ENCODE measurements around the gene FAM72D.
"Not testable (repeated sequence)": the region's sequence is repeated elsewhere in the genome, so short reads cannot be mapped to it uniquely, and the experiment has no call there.

Gene FAM72D

DNA sequence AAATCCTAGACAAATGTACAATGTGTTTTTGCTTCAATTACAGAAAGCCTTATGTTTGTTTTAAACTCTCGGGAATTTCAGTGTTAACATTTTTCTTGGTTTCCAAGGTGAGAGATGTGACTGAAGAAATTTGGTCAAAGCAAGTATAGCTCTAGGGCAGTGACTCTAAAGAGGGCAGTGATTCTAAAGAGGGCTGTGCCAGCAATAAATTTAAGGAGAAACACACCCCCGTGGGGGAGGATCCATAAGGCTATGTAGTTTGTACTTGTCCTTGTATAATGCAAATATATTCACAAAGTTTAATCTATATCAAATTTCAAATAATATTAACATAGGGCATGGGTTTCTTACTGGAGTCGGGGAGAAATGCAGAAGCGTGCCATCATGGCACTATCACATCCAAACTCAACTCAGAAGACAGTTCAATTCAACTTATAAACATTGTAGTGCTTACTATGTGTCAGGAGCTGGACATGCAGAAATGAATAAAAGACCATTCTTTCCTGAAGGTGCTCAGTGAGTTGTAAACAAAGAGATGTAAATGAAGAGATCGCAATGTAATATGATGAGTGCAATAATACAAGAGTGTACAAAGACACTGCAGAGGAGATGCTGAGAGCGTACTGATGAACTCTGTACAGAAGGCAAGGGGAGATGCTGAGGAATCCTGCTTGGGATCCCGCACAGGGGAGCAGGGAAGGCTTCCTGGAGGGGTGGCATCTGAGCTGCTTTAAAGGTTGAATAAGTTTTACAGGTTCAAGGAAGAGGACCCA, 13.1 kb upstream of the FAM72D start:
- DNase-seq: peak; percentile 0

DNA sequence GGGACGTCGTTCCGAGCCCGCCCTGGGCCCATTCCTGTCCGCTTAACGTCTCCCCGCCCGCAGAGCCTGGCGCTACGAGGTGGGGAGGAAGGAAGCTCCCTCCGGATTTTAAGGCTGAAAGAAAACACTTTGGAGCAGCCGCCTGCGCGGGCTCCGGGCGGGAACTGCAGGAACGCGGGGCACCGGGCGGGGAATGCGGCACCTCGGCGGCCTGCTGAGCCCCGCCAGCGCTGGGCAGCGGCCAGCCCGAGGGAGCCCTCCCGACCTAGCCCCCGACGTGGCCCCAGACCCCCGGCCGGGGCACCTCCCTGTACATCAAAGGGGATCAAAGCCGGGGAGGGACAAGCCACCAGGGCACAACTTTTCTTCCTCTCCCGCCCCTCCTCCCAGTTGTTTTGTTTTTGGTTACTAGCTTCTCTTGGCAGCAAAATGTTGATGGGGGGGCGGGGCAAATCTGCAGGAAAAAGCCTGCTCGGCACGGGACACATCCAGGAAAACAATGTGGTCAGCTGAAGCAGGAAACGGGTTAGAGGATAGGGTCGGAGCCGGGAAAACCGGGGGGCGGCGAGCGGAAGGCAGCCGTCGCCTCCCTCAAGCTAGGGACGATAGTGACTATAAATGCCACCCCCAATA, 2.1 kb upstream of the FAM72D start:
- DNase-seq: peak; percentile 66

DNA sequence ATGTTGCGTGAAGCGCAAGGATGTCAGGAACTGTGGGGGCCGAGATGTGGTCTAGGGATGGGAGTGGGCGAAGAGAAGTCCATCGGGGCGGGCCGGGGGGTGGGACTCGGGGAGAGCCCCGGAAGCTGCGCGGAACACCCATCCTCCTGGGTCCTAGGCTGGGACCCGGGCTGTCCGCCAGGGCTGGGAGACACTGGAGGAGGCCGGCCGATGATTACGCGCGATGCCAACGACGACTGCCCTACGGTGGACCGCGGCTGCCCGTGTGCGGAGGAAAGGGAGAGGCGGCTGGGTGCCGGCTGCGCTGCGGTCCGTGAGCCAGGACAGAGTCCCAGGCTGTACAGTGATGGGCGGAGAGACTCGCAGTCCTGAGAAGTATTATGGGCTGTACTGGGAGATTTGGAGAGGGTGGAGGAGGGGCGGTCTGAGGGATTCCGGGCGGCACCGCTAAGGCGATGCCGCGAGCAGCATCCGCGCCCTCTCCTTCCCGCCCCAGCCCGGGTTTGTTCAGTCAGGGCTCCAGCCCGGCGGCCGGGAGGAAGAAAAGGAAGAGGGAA, 1.0 kb upstream of the FAM72D start:
- DNase-seq: not testable (repeated sequence)

DNA sequence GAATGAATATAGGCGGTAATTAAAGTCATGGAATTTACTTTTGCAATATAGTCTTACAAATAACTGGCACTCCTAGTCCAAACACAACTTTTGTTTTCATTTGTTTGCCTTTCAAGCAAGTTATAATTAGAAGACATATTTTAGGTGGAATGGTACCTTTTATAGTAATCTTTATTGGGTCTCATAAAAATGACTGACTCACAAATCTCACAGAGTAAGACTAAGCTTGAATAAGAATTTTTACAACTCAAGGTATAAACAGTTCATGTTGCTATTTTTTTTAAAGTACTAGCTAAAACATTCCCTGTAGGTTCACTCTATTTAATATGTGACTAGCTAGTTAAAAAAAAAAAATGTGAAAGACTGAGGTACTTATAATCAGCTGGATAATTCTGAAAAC, 6.0 kb downstream of the FAM72D start:
- not testable (repeated sequence) for DNase-seq

DNA sequence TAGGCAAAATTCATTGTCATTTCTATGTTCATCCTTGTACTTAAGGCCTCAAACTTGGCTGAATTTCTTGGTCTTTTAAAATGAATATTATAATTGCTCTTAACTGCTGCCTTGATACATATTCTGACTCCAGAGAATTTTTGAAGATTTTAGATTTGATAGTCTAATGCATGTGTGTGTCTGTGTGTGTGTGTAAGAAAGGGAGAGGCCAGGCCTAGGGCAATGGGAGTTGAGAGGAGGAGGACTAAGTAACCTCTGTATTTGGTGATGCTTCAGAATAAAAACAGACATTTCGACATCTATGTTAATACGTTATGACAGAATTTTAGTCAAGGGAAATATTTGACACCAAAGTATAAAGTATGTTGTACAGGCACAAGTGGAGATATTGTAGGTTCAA, 7.5 kb downstream of the FAM72D start:
- not testable (repeated sequence) for DNase-seq

DNA sequence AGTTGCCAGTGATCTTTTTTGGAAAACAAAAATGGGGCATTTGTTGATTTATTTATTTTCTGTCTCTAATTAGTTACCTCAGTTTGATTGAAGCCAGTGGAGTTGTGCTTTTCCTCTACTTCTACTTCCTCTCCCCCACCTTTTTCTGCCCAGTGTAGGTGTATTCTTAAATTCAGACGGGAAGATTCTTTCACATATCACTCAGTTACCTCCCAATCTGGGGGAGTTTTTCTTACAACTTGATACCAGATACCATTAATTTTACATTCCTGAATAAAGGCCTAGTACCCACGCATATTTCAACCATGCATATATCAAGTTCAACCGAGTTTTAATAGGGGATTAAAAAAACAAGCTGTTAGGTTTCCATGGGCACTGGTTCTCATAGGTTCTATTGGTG, 15.9 kb downstream of the FAM72D start:
- DNase-seq: not testable (repeated sequence)

DNA sequence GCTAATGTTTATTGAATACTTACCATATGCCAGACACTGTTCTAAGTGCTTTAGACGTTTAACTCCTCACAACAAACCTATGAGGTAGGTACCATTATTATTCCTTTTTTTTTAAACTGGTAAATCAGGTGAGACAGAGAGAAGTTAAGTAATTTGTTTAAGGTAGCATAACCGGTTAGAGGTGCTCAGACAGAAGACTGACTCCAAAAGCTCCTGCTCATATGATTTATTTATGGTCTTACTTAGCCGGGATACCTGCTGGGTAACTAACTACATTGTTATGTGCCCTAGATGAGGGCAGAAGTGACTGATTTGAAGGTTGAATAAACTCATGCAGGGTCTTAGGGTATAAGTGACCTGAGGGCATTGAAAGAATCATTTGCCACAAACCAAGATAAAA, 16.9 kb downstream of the FAM72D start:
- DNase-seq: not testable (repeated sequence)

DNA sequence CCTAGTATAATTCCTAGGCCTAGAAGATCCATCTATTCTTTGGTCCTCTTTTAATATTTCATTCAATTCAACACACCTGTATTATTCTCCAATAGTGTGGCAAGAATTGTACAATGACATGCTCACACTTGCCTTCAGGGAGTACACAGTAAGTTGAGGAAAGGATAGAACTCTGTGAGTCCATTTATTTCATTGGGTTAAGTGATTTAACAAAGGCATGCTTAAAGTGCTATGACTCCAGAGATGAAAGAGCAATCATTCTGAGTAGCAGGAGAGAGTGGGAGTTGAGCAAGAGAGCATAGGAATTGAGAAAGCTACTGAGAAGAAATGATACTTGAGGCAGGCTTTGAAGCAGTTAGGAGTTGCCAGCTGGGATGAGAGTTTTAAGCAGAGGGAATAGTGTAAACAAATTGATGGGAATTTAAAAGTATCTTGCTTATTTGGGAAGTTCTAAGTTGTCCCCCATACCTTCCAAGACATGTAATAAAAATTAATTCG, 18.8 kb downstream of the FAM72D start:
- DNase-seq: not testable (repeated sequence)

DNA sequence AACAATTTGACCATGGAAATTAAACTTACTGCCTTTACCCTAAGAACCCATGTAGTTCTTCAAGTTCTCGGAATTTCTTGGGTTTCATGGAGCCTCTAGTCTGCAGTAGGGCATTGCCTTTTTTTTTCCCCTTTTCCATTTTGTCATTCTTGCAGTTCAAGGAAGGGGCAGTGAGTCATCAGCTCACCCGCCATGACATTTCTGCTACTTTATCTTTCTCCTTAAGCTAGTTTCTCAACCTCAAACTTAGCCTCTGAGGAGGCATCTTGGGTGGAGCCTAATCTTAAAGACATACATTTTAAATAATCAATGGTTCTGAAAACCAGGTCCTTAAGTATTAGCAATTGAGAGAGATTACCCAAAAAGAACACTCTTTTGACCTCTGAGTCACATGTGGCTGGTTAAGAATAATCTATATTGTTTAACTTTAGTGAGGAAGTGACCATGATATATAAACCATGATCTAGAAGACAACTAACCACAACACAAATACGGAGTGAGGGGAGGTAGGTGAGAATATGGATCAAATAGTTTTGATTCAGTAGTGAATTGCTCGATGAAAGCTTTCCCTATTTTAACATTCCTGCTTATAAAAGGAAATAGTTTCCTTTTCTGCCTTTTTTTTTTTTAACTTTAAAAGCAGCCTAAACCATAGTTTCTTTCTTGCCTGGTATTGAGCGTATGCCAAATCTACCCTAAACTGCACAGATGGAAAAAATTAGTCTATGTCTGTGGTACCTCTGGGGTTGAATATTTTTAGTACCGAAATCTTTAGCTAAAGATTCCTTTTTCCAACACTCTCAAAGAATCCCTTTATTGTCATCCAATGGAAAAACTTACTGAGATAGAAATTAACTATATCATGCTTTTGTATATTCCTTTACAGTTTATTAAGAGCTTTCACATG, 20.1 kb downstream of the FAM72D start:
- DNase-seq: not testable (repeated sequence)

DNA sequence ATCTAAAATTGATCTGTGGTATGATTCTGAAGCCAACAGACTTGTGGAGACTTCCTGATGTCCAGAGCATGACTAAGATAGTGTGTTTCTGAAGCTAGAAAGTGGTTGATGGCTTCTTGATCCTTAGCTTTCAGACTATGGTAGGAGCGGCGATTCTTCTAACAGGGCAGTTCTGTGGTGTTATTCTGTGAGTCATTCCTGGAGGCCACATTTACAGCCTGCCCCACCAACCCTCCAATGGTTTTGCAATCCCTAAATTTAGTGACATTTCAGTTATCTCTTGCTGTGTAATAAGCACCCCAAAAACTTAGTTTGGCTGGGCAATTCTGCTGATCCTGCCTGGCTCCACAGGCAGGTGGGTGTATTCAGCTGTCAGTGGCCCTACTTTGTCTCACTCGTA, 24.1 kb downstream of the FAM72D start:
- DNase-seq: not testable (repeated sequence)

DNA sequence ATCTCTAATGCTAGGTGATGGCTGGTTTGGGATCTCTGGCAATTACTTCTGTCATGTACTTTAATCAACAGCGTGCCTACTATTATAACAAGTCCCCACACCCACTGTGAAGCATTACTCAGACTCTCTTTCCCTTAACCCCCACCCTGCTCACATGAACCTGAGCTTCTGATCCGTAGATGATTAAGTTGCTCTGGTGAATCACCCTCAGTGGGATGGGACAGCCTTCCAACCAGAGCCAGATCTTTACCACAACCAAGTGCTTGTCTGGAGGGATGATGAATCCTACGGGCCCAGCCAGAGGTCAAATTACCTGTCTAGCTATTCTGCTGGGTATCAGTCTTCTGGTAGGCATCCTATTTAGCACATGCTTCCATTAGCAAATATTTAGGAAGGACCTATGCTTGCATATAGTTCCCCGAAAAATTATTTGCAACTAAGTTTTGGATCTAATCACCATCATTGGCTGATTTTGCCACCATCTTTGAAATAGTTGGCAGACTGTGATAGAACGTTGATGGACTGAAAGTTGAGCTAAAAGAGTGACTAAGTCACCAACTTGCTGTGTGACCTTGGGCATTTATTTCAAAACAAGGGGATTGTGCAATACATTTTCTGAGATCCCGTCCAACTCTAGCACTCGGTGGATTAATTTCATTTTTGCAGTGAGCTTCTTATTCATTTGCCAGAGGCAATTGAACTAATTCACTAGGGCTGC, 26.7 kb downstream of the FAM72D start:
- not testable (repeated sequence) for DNase-seq

DNA sequence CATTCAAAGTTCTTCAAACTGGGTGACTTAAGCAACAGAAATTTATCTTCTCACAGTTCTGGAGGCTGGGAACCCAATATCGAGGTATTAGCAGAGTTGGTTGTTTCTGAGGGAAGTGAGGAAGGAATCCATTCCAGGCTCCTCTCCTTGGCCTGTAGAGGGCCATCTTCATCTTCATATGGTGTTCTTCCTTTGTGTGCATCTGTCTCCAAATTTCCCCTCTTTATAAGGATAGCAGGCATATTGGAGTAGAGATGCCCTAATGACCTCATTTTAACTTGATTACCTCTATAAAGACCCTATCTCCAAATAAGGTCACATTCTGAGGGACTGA, 27.3 kb downstream of the FAM72D start:
- DNase-seq: not testable (repeated sequence)

DNA sequence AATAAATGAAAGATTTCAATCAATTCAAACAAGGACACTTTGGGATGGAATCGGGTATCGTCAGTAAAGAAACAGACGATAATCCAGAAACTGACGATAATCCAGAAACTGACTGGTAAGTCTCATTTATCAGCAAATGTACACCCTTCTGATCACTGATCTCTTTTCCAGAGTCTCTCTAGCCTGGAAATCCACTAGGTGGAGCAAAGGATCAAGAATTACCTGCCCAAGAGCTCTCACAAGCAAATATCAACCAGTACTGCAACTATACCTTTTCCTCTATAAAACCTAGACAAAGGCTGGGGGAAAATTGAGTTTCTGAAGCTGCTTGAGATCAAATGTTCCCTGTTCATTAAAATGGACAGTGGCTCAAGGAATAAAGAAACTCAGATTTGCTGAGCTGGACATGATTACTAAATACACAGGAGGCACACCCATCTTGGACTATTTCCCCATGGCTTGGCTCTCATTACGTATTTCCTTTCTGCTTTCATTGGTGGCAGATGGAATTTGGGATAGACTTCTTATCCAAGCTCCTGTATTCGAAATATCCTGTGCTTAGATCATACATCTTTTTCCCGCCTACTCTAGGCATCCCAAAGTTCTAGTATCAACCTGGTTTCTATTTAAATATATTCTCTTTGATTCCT, 28.3 kb downstream of the FAM72D start:
- DNase-seq: not testable (repeated sequence)

DNA sequence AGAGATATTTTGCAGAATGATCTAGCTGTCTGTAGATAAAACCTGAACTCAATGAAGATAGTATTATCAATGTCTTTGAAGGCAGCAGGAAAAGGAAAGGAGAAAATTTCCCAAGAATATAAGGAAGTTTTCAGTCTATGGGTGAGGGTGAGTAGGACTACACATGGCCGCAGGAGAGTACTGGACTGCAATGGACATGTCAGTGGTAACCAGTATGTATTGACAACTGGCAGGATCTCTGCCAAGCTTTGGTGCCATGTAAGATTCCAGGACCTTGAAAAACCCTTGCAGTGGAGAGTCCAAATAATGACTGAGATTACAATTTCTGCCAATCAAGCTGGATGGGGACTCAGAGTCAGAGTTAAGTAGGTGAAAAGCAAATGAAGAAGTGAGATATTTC, 29.3 kb downstream of the FAM72D start:
- not testable (repeated sequence) for DNase-seq

DNA sequence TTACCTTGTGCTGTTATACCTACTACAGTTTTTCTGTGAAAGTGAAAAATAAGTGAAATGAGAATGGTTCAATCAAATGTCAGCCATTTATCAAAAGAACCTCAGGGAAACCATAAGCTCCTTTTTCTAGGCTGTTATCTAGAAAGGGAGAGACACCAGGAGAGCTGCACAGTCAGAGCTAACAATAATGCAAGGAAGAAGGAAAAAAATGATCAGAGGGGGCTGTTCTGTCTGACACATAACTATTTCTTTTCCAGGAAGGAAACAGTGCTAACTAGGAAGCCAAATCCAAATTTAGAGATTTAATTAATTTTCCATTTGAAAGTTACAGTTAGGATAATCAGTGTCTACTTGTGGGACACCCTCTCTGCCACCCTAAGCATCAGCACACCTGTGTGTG, 31.4 kb downstream of the FAM72D start:
- not testable (repeated sequence) for DNase-seq

DNA sequence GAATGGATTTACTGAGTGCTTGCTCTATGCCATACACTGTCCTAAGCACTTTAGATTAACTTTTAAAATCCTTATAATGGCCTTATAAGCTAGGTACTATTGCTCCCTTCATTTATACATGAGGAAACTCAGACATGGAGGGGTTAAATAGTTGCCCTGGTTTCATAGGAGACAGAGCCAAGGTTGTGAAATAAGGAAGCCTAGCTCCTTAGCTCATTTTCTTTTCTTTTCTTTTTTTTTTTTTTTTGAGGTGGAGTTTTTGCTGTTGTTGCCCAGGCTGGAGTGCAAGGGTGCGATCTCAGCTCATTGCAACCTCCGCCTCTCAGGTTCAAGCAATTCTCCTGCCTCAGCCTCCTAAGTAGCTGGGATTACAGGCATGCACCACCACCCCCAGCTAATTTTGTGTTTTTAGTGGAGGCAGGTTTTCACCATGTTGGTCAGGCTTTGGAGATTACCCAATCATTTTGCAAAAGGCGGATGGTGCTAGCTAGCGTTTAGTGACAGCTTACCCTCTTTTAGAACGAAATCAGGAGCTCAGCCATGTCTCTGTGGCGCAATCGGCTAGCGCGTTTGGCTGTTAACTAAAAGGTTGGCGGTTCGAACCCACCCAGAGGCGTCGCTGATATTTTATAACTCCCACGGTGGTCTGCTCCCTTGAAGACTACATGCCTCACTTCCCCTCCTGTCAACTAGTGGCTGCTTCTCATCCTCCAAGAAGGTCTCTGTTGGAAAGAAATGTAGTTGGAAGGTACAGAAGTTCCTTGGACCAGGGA, 33.1 kb downstream of the FAM72D start:
- not testable (repeated sequence) for DNase-seq

DNA sequence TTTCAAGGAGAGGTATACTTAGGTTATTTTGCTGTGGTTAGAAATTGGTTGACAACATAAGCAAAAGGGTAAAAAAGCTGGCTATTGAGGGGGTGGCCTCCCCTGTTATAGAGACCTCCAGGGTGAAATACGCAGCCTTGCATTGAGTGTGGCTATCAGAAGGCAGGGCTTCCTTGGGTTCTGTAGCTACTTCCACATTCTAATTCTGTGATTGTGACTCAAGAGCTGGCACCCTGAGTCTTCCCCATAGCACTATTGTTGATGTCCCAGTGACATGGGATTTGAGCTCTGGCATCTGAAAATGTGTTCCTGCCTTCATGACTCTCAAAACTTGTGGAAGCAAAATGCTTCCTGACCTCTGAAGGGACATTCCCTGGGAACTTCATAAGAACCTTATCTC, 38.7 kb downstream of the FAM72D start:
- DNase-seq: not testable (repeated sequence)

DNA sequence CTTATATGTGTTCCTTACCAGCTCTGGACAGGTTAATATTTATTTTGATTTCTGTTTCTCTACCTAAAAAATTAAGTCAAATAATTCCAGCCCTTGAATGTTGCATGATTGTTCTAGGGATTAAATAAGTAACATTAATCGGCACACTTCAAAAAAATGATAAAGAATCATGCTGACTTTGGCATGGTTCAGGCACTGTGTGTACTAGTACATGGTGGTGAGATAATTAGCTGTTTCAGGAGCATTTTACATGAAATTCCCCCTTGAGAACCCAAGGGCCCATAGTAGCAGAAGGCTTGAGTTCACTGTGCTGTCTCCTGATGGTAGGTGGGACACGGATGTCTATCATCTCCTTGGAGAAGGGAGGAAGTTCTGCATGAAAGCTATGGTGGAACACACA, 44.8 kb downstream of the FAM72D start:
- not testable (repeated sequence) for DNase-seq

DNA sequence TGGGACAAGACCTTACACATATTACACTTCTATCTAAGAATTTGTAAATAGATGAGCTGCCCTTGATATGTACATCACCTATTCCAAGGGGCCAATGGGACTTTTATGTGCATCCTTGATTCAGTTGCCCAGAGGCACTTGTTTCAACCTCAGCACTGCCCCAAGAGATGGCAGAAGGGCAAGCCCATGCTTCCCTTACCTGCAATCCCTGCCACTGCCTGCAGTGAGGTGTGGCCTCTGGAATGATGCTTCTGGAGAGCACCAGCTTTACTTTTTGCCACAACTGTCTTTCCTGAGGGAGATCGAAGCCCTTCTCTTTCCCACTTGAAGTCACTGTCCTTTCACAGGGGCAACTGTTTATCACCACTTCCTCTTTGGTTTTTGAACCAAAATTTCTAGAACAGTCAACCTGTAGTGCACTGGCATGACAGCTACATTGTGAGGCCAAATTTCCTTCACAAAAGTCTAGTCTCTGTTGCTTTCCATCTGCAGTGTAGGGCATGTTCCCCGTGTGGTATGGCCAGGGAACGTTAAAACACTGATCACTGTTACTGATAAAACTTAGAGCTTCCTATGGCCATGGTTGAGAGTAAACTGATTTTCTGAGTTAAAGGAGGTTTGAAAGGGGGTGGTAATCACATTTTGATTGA, 48.6 kb downstream of the FAM72D start:
- not testable (repeated sequence) for DNase-seq

DNA sequence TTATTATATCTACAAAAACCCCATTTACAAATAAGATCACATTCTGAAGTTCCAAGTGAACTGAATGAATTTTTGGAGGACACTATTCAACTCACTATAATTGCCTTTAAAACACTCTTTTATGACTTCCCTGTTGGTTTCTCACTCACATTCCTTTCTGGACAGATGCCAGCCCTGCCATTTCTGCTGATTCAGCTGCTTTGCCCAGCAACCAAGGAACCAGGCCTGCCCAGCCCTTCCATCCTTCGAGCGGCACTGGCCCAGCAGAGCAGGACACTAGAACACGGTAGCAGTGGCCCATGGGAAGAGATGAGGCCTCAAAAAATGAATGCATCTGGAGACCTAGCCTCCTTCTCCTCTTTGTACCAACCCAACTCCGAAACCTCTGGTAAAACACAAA, 50.5 kb downstream of the FAM72D start:
- not testable (repeated sequence) for DNase-seq

All from right kidney (tissue), 1 donor.